ENCODE data around the gene DCDC2B.
"Not testable (repeated sequence)": the region's sequence is repeated elsewhere in the genome, so short reads cannot be mapped to it uniquely, and the experiment has no call there.

The DCDC2B gene

DNA sequence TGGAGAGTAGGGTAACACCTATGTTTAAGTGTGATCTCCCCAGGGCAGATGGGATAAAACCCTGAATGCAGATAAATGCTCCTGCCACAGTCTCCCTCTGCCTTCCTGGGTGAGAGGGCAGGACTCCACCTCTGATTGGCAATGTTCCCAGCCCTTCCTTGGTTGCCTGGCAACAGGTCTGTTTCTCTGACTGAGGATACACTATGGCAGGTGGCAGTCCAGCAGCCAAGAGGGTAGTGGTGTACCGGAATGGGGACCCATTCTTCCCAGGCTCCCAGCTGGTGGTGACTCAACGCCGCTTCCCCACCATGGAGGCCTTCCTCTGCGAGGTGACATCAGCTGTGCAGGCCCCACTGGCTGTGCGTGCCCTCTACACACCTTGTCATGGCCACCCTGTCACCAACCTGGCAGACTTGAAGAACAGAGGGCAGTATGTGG, at the start of gene DCDC2B:
TSS of gene DCDC2B (plus strand) at position 199 of the 438 bp plus-strand sequence. CDS start at position 204, 5 bp downstream.
- DNase-seq = no peak

DNA sequence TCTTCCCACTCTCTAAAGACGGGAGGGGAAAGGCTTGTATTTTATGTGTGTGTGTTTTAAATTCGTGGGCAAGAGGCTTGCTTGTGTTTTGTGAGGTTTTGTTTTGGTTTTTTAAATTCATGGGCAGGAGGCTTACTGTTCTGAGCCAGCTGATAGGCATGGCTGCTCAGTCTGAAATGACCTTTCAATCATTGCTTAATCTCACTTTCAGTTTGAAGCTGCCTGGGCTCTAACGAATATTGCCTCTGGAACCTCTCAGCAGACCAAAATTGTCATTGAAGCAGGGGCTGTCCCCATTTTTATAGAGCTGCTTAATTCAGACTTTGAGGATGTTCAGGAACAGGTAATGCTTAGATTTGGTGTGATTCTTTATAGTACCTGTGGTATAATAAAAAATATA, 49.7 kb upstream of the DCDC2B start:
- no peak for DNase-seq

DNA sequence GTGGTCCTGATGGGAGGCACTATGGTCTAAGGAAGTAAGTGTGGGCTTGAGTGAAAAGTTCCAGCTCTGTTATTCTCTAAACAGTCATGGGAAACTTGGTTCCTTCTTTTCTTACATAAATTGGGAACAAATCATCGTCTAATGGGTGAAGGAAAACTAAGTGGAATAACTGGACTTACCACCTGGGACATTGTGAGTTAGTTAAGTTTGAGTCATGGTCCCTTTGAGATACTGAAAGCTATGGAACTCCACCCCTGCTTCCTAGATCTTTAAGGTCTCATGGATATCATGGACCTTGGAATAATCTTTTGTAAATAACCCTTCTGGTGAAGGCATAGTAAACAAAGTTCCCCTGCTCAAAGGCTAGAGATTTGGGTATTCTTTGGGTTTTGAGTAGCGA, 45.5 kb upstream of the DCDC2B start:
- no peak for DNase-seq

DNA sequence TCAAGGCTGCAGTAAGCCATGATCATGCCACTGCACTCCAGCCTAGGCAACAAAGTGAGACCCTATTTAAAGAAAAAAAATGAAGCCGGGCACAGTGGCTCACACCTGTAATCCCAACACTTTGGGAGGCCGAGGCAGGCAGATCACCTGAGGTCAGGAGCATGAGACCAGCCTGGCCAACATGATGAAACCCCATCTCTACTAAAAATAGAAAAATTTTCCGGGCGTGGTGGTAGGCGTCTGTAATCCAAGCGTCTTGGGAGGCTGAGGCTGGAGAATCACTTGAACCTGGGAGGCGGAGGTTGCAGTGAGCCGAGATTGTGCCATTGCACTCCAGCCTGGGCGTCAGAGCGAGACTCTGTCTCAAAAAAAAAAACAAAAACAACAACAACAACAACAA, 43.3 kb upstream of the DCDC2B start:
- not testable (repeated sequence) for DNase-seq

DNA sequence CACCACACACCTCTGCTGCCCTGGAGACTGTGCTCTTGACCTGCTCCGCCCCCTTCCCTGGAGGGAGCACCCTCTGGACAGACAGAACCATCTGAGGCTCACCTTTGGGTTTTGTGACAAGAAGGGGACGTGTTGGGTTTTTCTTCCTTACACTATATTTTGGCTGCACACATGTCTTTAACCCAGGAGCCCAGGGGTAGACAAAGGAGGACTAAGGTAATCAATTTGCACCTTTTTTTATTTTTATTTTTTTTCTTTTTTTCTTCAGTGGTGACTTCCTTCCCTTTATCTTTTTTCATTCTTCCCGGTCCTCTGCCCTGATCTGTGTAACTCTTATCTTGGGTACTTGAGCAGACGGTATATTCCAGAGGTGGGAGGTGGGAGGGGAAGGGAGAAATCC, 37.9 kb upstream of the DCDC2B start:
- DNase-seq = no peak

DNA sequence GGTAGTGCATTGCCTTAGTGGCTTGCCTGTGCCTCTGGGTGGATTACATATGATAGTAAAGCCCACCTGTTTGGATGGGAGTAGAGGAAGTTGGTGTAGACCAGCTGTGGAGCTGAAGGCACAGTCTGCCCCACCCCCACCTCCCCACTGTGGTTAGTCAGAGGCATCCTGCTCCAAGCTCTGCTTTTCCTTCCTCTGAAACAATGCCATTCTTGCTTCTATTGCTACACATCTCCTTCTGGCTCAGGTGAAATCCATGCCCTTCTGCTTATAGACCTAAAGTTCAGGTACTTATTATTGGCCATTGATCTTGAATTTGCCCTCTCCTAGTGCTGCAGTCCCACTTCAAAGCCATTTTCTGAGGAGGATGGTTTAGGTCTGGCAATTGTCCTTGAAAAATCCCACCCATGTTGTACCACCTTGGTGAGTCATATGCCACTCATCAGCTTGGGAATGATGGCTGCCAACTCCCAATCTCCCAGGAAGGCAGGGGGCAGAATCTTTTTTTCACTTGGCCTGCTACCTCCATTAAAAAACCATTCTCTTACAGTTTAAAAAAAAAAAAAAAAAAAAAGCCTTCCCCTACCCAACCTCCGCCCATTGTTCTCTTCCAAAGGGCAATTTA, 36.2 kb upstream of the DCDC2B start:
- DNase-seq = no peak

DNA sequence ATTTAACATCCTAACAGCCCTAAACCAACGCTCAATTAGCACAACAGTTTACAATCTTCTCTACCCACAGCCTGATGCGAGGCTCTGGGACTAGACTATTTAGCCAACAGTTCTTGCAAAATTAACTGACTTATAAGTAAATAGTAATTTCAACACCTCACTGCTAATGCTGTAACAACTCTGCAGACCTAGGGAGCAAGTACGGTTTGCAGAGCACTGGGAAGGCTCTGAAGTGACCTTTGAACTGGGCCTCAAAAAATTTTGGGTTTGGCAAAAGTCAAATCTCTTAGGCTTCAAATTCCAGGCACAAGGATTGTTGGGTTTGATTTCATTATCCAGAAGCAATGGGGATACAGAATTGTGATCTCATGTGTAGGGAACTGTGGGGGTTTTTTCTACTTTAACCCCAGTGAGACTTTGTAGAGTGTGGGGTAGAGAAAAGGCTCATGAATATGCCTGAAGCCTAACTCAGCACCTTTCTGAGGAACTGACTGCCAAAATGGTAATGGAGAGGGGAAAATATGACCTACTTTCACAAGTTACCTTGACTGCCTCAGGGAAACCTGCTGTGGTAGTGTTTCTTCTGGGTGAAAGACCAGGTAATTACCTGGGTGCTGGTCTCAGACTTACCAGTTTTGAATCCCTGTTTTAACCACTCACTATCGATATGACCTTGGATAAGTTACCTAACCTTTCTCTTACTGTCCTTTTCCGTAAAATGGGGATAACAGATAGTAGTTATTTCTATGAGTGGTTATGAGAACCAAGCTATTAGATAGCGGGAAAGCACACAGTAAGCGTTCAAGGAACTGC, 30.3 kb upstream of the DCDC2B start:
- no peak for DNase-seq

DNA sequence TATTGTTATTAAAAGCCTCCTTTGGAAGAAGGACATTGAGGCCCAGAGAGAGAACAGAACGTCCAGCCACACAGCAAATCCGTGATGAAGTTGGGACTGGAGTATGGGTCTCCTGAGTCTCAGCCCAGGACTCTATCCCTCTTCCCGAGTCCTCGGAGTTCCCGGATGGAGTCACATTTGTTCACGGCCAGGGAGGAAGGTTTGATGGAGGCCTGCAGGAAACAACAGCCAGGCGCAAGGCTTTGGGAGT, 29.8 kb upstream of the DCDC2B start:
- no peak for DNase-seq

DNA sequence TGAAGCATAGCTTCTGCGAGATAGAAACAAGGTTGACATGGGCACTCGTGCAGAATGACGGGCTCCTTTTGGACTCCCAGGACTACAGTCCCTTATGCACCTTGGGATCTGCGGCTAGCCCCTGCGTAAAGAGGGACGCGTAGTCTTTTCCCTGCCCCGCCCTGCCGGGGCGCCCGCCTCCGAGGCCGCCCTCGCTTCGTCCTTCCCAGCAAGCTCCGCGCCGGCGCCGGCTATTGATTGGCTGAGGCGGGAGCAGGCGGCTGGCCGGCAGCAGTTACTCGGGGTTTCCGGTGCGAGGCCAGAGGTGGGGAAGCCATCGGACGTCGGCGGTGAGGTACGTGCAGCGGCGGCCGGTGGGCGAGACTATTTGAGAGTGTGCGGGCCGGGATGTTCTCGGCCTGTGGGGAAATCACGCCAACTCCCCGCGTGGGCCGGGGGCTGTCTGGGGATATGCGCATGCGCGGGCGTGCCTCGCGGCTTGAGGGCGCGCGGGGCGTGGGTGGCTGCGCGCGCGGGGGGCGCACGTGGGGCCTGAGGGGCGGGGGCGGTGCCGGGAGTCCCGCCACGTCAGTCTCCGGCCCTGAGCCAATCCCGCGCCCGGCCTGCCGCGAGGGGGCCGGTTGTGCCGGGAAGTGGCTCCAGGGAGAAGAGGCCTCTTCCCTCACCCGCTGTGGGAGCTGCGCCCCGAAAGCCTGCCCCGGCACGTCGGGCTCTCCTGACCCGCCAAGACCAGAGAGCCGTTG, 29.3 kb upstream of the DCDC2B start, which contains the start of gene TXLNA:
TSS of gene TXLNA (plus strand) at position 233 of the 743 bp plus-strand sequence. CDS start 671 bp downstream, outside the sequence.
- peak; percentile 86 to 93 for DNase-seq

DNA sequence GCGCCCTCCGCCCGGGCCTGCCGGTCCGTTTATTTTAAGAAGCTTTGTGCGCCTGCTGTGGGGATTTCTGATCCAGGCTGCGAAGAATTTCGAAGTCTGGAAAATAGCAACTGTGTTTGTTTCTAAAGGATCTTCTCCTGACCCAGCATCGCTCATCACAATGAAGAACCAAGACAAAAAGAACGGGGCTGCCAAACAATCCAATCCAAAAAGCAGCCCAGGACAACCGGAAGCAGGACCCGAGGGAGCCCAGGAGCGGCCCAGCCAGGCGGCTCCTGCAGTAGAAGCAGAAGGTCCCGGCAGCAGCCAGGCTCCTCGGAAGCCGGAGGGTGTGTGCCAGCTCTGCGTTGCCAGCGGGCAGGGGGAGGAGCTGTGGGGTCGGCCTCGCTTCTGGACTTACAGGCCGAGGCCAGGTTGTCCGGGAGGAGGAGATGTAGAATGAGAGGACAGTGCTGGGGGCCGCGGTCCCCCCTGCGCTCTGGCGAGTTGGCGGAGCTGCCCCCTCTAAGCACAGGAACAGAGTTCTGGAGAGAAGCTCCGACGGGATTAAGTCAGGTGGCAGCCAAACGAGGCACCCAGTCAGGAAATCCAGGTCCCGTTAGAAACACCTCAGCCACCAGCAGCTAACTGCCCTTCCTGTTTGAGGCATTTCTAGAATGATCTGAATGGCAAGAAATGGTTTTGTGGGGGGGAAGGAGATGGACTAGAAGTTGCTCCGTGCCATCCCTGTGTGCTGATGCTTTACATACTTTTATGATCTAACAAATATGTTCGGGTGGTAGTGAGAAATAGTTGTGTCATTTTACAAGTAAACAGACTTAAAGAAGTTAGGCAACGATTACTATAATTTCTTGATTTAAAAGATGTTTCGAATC, 28.5 kb upstream of the DCDC2B start:
- DNase-seq = peak in 1 of 2 donors; percentile 31

DNA sequence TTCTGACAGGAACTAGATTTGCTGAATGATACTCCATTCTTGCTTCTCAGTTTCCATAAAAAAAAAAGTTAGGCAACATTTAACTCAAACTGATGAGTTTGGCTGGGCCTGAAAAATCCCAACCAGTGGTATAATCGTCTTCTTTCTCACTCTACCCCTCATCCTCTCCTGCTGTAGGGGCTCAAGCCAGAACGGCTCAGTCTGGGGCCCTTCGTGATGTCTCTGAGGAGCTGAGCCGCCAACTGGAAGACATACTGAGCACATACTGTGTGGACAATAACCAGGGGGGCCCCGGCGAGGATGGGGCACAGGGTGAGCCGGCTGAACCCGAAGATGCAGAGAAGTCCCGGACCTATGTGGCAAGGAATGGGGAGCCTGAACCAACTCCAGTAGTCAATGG, 27.8 kb upstream of the DCDC2B start:
- DNase-seq = no peak

DNA sequence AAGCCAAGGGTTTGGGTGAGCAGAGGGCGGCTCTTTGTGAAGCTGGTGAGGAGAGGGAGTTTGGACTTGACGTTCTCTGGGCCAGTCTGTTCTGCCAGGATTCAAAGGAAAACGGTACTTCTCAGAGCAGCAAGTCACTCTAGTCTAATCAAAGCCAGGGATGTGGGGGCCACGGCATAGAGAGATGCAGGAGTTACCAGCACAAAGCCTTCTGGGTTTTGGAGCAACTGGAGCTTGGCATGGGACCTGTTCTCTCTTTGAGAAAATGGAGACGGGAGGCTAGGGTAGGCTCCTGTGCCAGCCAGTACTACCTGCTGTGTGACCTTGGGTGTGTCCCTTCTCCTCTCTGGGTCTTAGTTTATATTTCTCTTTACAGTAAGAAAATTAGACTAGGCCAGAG, 27.3 kb upstream of the DCDC2B start:
- no peak for DNase-seq

DNA sequence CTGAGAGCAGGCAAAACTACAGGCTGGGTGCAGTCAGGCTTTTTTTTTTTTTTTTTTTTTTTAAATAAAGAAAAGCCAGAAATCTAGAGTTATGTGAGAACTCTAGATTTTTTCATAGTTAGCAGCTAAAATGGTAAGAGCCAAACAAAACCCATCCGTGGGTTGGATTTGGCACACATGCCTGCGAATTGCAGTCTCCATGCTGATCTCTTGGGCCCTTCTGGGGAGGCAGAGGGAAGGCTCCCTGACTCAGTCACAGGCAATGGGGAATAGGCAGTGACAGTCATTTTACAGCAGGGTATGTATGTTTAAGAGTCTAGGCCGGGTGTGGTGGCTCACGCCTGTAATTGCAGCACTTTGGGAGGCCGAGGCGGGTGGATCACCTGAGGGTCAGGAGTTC, 26.8 kb upstream of the DCDC2B start:
- DNase-seq = no peak

DNA sequence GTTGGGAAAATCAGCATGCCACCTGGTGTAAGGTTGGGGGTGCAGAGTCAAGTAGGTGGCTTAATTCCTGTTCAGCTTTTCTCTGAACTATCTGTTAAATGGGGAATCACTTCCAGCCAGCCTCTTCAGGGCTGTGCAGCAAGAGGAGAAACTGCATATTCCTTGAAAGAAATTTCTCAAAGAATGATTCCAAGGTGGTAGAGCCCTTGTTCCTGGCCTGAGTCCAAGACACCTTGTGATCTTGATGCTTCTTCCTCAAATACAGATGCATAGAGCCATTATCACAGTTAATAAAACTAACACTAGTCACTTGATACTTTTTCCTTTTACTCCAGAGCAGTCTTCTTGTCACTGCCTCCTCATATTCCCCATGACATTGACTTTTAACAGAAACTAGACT, 24.2 kb upstream of the DCDC2B start:
- no peak for DNase-seq

DNA sequence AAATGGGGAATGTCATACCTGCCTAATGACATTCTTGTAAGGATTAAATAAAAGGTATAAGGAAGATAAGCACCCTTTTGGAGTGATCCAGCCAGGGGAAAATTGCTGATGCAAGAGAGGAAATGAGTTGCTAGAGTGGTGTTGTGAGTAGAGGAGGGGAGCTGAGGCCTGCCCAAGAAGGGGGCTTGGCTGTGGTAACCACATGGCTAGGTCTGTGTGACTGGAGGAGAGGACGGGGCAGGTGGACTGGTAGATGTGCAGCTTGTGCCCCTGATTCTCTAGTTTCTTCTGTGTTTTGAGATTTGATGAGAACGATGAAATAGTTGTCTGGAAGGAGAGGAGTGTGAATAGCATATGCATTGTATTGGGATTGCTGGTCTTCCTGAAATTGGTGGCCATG, 22.8 kb upstream of the DCDC2B start:
- no peak for DNase-seq

DNA sequence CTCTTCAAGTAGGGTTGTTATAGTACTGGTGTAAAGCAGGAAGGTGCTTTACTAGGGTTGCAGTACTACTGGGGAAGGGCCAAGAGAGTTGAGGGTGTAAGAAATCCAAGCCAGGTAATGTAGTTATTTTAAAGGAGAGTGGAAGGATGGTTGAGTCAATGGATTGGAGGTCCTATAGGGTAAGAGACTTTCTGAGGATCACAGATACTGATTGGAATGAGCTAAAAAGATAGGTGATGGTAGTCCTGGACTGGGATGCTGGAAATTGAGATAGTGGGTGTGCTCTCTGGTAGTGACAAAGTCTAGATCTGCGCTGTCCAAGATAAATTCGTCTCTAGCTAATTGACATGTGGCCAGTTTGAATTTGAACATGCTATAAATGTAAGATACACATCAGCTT, 22.4 kb upstream of the DCDC2B start:
- DNase-seq = no peak

DNA sequence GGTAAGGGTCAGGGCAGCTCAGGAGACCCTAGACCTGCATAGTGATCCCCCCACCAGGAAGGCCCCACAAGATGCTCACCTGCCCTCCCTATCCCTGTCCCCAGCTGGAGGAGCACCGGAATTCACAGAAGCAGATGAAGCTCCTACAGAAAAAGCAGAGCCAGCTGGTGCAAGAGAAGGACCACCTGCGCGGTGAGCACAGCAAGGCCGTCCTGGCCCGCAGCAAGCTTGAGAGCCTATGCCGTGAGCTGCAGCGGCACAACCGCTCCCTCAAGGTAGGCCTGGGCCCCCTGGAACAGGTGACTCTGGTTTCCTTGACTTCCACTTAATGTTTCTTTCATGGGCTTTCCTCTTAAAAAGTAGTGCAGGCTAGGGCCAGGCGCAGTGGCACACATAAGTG, 21.0 kb upstream of the DCDC2B start:
- no peak for DNase-seq

DNA sequence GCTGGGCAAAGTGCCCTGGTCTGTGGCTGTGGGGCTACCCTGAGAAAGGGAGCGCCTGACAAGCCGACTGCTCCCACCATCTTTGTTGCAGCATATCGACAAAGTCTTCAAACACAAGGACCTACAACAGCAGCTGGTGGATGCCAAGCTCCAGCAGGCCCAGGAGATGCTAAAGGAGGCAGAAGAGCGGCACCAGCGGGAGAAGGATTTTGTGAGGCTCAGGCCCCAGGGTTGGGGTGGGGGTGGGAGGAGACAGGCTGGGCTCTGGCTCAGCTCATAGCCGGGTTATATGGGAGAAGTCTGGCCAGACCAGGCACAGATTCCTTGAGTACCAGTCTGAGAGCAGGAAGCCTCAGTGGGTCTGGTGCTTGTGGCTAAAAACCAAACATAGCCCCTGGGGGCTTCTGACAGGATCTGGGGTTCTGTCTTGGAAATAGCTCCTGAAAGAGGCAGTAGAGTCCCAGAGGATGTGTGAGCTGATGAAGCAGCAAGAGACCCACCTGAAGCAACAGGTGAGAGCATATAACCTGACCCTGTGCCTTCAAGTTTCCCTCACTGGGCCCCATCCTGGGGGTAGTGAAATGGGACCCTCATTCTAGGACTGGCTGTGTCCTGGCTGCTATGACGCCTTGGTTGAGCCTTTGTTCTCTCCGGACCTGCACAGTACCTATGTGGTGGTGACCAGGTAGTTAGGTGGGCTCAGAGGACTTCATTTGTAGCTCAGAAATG, 16.5 kb upstream of the DCDC2B start:
- no peak for DNase-seq

DNA sequence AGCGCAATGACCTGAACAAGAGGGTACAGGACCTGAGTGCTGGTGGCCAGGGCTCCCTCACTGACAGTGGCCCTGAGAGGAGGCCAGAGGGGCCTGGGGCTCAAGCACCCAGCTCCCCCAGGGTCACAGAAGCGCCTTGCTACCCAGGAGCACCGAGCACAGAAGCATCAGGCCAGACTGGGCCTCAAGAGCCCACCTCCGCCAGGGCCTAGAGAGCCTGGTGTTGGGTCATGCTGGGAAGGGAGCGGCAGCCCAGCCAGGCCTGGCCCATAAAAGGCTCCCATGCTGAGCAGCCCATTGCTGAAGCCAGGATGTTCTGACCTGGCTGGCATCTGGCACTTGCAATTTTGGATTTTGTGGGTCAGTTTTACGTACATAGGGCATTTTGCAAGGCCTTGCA, 13.9 kb upstream of the DCDC2B start:
- no peak for DNase-seq

DNA sequence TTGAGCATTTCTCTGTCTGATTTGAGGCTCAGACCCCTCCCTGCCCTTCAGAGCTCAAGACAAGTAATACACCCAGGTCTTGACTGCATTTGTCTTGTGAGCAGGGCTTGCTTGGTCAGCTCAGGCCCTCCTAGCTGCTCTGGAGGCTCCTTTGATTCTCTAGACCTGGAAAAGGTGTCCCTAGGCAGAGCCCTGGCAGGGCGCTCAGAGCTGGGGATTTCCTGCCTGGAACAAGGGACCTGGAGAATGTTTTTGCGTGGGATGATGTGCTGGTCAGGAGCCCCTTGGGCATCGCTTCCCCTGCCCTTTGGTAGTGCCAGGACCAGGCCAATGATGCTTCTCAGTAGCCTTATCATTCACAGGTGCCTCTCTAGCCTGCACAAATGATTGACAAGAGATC, 13.4 kb upstream of the DCDC2B start:
- no peak for DNase-seq

DNA sequence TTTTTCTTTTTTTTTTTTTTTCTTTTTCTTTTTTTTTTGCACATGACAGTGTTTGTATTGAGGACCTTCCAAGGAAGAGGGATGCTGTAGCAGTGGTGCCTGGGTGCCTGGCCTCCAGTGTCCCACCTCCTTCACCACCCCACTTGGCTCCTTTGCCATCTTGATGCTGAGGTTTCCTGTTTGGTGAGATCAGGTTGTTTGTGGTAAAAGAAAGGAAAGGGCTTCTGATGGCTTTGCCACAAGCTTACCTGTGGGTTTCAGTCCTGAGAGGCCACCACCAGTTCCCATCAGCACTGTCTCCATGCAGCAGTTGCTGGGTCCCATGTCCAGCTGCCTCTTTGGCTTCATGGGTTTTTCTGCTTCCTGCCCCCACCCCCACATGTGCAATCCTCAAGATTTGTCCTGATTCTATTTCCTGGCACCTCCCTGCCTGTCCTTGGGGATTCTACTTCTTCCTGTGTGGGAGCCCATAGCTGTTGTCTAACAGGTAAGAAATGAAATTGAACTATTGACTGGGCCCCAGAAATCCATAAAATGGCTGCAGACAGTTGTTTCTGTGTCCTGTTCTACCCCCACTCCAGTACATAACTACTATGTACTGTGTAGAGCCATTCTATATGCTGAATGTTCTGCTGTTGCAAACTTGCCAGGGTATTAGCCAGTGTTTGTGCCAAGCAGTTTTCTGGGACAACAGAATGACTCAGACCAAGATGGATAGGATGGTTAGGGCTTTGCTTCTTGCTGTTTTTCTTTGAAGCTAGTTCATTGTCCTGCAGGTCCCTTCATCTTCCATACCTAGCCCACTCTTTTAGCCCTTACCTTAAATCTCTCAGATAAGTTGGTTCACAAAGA, 12.7 kb upstream of the DCDC2B start:
- no peak for DNase-seq
